GM21825 (cell line): ENCODE results near the gene RCAN2.
"Not testable (repeated sequence)": the region's sequence is repeated elsewhere in the genome, so short reads cannot be mapped to it uniquely, and the experiment has no call there.

ENCODE experiments used
- ATAC-seq: cut with Tn5 transposase; IDR thresholded peaks from one replicate; pipeline ENCODE4 v1.9.1; 2021; ENCODE audit warnings: mild to moderate bottlenecking, moderate library complexity; ENCODE audit not compliant: unreplicated experiment

Gene RCAN2

DNA sequence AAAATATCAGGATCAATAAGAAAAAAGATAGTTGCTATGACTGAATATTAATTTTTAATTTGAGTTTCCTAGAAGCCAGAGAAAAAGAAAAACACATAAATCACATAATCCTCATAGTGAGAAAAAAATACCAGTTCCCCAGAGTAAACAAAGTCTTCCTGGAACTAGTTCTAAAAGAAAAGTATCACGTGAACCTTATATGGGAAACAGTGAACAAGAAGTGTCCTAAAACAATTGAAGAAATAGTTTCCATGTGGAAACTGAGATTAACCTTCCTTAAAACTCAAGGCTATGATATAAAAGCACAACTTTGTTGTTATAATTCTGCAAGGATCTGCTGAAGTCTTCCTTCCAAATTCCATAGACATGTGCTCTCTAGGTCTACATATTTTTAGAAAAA, 50.6 kb downstream of the RCAN2 start:
- ATAC-seq: no peak

DNA sequence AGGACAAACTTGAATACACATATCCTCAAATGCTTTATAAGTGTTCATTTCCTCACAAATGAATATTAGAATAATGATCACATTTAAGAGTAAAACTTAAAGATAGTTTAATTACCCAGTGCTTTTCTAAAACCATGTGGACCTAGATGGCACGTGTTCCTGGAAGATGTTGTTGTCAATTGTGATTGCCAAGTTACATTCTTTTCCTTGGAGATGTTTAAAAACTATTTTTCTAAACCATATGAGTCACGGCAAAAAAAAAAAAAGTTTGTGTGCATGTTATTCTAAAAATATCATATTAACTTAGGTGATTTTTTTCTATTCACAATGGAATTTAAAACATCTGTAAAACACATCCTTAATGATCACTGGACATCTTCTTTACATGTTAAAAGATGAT, 51.1 kb downstream of the RCAN2 start:
- no peak for ATAC-seq

DNA sequence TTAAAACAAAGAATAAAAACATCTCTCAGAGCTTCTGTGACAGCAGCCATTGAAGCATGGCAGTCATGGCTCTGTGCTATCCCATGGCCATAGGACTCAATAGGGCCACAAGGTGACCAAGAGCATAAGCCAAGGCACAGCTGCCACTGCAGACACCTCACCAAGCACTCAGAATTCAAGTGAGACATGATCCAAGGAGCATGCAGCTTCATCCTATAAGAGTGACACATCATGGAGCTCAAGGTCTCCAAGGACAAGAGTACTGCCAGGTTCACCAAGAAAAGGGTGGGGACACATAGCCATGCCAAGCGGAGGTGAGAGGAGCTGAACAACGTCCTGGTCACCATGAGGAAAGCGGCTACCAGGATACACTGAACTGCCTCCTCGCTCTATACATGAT, 53.0 kb downstream of the RCAN2 start:
- no peak for ATAC-seq

DNA sequence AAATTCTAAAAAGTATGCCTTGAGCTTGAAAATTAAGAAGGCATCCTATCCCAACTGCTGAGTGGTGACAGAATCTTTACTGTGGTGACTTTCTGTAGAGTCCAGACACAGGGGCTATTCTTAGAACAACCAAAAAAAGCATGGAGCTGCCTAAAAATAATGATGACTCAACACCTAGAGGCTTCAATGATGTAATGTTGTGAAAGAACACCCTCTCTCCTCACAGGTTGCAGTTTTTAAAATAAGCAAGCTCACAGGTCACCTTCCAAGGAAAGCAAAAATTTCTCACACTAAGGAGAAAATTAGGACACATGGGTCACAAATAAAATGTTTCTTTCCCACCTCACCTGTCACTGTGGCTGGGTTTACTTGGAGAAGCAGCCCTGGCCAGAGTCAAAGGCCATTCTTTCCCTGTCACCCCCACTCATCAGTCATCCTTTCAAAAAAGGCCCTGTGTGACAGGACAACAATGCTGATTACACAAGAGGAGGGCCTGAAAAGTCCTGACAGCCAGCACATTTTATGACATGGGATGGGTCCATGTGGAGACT, 53.5 kb downstream of the RCAN2 start:
- no peak for ATAC-seq

DNA sequence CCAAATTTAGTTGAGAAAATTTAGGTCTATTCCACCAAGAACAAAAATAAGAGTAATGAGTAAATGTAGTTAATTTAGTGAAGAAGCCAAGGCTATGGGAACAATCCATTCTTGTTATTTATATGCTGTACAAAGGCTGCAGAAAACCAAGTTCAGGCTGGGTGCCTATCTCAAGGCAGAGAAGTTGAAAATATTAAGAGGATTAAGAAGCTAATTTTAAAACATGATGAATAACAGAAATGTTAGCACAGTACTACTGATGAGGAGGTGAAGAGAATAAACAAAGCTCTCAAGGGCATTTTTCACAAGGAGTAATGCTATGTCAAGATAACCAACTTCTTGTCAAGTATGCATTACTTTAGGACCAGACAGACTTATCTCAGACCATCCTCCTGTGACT, 68.6 kb downstream of the RCAN2 start:
- ATAC-seq: no peak

DNA sequence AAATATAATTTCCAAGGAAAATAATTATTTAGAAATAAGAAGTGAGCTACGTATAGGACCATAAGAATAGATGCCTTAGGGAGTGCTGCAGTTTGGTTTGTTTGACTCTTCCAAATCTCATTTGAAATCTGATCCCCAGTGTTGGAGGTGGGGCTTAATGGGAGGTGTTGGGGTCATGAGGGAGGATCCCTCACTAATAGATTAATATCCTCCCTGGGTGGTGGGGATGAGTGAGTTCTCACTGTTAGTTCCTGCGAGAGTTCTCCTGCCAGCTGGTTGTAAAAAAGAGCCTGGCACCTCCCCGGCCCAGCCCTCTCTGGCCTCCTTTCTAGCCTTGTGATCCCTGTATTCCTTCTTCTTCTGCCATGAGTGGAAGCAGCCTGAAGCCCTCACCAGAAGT, 69.3 kb downstream of the RCAN2 start:
- ATAC-seq: no peak

DNA sequence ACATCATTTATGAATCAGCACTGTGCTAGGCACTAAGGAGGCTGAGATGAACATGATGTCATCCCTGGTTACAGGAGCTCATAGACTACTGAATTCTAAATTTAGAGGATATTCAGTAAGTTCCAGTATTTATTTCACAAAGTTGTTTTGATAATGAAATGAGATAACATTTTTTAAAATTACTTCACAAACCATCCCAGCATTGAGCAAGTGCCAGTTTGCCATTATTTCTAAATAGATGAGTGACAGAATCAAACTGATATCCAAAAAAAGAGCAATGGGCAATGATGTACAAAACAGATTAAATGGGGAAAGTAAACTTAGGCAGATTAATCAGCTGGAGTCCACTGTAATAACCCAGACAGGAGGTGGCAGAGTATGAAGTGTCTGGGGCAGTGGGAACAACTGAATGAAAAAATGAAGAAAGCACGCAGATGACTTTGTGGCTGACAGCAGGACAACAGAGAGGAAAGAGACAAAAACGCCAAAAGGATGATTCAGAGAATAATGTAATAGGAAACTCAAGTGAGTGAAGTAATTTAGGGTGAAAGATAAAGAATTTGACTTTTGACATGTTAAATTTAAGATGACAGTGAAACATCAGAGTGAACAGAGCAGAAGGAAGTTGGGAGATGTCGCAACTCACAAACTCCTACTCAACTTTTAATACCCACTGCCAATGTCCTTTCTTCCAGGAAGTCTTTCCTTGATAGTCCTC, 70.2 kb downstream of the RCAN2 start:
- ATAC-seq: no peak

DNA sequence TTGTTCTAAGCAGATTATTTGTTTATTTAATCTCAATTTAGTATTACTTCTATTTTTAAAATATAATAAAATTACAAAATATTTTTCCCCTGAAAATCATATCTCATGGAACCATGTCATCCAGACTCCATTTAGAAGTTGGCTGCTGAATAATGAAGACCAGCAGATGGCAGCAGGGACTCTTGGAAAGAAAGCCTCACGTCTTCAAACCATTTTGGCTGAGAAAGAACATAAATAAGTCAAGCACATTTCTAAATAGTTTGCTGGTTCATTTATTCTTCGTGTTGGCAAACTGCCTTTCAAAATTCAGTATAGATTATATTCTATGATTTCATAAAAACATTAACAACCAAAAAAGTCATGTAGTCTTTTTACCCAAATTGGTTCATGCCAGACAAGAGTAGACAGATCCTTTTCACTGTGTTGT, 71.7 kb downstream of the RCAN2 start:
- ATAC-seq: no peak

DNA sequence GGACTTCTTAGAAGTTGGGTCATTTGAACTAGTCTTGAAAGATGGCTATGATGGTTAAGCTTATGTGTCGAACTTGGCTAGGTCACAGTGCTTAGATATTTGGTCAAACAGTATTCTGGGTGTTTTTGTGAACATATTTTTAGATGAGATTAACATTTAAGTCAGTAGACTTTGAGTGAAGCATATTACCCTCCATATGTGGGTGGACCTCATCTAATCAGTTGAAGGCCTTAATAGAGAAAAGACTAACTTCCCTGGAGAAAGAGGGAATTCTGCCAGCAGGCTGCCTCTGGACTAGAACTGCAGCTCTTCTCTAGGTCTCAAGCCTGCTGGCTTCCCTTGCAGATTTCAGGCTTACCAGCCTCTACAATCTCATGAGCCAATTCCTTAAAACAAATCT, 76.9 kb downstream of the RCAN2 start:
- no peak for ATAC-seq

DNA sequence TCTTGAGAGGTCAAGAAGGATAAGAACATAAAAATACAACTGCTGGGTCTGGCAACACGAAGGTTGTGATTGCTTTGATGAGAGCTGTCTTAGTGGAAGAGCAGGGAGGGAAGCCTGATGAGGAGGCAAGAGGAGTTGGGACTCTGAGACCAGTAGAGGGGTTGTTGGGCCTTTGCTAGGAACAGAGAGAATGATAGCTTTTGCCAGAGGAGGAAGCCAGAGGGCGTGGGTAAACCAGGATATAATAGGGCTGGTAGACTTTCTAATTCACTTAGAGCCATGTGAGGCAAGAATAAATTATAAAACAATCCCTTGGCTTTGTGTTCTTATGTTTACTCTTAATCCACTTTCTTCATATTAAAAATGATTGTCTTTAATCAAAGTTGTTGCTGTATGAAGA, 78.6 kb downstream of the RCAN2 start:
- no peak for ATAC-seq

DNA sequence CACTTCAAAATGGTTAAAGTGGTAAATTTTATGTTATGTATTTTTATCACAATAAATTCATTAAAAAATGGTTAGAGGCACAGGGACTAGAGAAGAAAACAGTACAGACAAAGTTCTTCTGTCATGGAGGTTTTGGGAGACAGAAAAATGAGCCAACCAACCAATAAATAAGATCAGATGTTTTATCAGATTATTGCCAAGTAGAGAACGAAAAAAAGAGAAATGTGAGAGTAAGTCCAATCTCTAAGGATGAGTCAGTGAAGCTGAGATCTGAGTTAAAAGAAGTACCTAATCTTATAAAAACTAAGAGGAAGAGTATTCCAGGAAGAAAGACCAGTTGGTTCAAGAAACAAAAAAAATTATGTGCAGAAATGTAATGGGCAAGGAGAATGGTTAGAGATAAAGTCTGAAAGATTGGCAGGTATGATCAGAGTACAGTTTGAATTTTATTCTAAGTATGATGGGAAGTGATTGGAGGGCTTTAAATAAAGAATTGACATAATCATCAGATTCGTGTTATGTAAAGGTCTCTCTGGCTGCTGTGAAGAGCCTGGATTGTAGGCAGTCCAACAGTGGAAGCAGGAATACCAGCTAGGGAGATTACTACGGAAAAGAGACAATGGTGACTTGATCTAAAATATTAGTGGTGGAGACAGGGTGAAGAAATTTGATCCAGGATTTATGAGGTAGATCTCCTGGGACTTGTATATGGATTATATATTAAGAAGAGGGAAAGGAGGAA, 79.6 kb downstream of the RCAN2 start:
- no peak for ATAC-seq

DNA sequence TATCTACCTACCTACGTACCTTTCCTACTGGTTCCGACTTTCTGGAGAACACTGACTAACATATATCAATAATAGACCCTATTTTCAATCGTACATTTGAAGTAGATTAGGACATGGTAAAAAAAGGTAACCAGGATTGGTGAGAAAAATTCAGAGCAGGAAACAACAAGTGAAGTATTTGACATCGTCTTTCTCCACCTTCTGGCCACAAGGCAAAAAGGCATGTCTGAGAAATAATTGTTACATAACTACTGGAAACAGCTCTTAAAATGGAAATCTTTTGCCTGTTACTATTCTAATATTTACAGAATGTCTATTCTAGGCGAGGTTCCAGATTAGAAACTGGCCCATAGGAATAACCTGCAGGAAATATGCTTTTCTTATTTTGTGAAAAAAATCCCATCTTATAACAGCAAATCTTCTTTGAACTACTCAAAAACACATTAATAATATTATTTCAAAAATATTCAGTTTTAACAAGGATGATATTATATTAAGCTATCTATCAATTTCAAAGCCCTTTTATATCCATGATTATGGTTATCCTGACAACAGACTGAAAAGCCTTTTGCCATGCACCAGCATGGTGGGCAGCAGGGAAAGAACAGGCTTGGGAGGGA, 80.8 kb downstream of the RCAN2 start:
- no peak for ATAC-seq

DNA sequence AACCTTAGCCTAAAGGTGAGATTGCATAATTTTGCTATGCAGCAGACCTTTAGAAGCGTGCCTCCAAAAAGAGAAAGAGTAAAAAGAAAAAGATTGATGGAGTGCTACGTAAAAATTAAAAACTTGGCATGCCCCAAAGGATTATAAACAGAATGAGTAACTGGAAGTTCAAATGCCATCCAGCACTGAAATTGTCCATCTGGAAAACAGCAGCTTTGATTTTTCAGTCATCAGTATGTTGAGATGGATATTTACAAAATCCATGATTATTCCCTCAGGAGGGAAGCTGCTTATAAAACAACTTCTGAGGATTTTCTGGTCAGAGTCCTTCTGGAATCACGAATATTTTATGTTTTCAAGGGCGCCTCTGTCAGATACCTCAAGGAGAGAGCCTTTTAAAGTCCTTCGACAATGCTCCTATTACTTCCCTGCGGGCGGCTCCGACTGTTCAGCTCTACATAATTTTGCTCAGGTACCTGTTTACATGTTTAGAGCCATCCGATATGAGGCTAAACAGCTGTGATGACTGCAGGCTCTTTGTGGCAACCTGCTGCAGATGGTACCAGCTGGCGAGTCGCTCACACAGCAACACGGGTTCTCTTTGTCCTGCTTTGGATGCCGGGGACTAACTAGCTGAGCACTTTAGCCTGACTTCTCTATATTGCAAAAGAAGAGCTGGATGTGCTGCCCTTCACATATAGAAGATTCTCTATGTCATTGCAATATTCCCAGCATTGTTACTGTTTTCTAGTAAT, 83.3 kb downstream of the RCAN2 start:
- no peak for ATAC-seq

DNA sequence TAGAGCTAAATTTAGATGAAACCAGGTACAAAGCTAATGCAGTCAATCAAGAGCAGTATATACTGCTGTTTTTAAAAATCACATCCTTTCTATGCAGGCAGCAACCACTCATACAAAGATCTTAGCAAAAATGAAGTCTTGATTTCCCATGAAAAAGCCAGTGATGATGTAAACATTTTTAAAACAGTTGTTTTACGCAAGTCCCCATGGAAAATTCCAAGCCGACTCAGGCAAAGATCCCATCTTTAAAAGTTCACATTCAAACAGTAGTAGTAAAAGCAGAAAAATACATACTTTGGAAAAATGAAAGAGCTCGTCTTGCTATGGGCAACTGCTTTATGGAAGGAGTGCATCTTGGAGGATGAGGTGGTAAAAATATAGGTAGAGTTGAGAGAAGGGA, 84.0 kb downstream of the RCAN2 start:
- ATAC-seq: no peak

DNA sequence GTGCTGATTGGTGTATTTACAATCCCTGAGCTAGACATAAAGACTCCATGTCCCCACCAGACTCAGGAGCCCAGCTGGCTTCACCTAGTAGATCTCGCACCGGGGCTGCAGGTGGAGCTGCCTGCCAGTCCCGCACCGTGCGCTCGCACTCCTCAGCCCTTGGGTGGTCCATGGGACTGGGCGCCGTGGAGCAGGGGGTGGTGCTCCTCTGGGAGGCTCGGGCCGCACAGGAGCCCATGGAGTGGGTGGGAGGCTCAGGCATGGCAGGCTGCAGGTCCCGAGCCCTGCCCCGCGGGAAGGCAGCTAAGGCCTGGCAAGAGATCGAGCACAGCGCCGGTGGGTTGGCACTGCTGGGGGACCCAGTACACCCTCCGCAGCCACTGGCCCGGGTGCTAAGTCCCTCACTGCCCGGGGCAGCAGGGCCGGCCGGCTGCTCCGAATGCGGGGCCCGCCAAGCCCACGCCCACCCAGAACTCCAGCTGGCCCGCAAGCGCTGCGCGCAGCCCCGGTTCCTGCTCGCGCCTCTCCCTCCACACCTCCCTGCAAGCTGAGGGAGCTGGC, 85.5 kb downstream of the RCAN2 start:
- not testable (repeated sequence) for ATAC-seq

DNA sequence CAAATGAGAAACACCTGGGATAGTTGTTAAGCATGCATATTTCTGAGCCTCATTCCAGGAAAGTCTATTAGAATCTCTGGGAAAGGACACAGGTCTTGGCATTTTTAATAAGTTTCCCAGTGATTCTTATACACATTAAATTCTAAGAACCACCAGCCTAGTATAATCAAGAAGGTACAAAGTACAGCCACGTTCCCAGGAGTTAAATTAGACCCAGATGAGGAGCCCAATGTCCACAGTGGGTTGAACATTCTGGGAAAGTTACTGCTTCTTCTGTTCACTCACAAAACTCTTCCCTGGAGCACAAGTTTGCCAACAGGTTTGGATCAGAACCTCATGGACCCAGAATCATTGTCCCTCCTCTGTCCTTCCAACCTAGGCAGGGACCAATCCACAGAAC, 90.4 kb downstream of the RCAN2 start:
- no peak for ATAC-seq

DNA sequence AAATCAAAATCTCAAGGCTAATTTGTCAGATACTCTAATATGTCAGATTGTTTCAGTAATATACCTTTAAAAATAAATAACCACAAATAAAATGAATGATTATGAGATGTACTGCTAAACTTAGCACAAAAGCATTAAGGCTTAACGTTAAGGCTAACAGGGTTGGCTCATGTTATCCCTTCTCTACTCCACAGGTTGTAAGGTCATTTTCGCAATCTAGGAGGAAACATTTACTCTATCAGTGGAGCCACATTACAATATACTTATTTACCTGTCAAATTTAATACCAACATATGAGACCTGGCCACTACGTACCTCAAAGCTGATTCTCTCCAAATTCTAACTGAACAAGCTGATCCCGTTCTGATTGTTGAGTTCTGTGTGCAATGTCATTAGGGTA, 95.7 kb downstream of the RCAN2 start:
- ATAC-seq: no peak

DNA sequence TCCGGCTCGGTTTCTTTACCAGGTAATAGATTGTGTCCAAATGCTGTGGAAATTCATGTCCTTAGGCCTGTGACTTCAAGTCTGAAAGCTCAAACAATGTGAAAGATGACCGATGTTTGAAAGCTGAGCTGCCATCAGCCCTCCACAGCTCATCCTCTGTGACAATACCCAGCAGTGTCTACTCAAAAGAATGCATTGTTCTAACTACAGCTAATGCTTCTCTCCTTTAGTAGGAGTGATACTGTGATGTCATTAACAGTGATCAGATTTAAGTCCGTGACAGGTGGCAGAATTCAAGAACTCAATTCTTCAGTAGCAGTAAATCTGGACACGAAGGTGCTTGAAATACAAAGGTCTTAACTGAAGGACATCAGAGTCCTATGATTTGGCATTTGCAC, 97.3 kb downstream of the RCAN2 start:
- ATAC-seq: no peak

DNA sequence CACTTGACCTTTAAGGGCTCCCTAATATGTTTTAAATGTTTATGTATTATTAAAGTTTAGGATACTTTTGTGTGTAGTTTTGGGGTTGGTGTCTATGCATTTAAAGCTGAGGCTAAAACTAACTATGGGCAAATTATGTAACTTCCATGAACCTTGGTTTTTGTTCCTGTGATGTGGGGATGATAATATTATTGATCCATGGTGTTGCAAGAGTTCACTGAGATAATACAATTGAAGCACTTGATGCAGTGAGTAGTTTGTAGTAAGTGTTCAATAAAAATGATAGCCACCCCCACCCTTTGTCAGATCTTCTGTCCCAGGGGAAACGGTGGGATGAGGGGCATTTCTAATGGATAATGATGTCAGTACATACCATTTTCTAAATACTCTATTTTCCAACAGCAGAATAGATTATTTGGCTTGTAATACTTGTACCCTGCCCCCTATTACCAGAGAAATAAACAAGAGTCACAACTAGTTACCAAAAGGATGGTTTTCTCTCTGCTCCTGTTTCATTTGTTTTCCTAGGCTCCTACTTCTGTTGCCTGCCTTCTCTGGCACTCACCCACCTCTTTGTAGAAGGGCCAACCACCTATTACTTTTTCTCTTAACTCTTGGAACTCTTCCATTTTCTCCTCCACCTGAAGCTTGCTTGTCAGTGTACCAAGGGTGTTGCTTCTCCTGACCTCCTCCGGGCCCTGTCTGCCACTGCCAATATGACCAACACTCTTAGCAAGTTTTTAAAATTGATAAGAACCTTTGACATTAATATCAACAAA, 97.9 kb downstream of the RCAN2 start:
- ATAC-seq: no peak

DNA sequence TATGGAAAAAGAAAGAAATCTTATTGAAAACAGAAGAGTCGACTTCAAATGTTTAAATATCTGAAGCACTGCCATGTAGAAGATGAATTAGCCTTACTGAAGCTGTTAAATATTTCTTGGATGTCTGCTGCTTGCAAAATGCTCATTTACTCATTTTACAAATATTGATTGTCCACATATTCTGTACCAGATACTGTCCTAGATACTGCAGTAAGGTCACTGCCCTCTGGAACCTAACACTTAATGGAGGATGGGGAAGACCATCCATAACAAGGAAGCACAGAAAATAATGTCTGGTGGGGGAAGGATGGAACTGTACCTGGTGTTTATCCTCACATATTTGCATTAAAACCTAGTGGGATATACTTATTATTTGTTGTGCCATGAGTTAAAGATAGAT, 99.0 kb downstream of the RCAN2 start:
- no peak for ATAC-seq
